ENCODE measurements around the gene ST6GALNAC4. TPM values are rescaled to one million over a fixed set of nuclear protein-coding genes. Genes with fewer than 3 reads are reported as not detected.
A peak's percentile ranks its signal among the peaks of the same experiment; 100 is the strongest.

The ST6GALNAC4 gene
- total RNA-seq, 1 donor from 2014 or later: 21.4 TPM

DNA sequence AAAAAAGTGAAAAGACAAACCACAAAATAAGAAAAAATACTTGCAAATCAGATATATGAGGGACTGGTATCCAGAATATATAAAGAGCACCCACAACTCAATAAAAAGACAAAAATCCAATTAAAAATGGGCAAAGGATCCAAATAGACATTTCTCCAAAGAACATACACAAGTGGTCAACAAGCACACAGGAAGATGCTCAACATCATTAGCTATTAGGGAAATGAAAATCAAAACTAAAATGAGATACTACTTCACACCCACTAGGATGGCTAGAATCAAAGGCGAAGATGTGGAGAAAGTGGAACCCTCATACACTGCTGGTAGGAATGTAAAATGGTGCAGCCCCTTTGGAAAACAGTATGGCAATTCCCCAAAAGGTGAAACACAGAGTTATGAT, 41.9 kb upstream of the ST6GALNAC4 start:
- H3K36me3 Mint-ChIP-seq (ENCODE audit: unreplicated experiment): peaks cover 2% of the 10 kb centered on the region
- H3K27ac Mint-ChIP-seq (ENCODE audit: unreplicated experiment): no peak overlapping the region
- TF ChIP-seq CTCF (IDR thresholded peaks at IDR 0.05): no peak
- H3K9me3 Mint-ChIP-seq (ENCODE audit: unreplicated experiment): no peaks in the 10 kb centered on the region
- H3K4me1 Mint-ChIP-seq (ENCODE audit: unreplicated experiment): peaks cover 43% of the 10 kb centered on the region
- H3K4me3 Mint-ChIP-seq (ENCODE audit: unreplicated experiment): no peak overlapping the region
- H3K27me3 Mint-ChIP-seq (ENCODE audit: unreplicated experiment): no peaks in the 10 kb centered on the region
- DNase-seq (ENCODE audit: extremely low spot score, unreplicated experiment): no peak

GRCh38 chr9:127955294-127956015, 38.6 kb upstream of the ST6GALNAC4 start:
- H3K4me1 Mint-ChIP-seq (ENCODE audit: unreplicated experiment): peaks cover 42% of the 10 kb centered on the region
- DNase-seq (ENCODE audit: extremely low spot score, unreplicated experiment): no peak
- TF ChIP-seq CTCF (IDR thresholded peaks at IDR 0.05): peak; percentile 18
- peaks cover 2% of the 10 kb centered on the region for H3K36me3 Mint-ChIP-seq (ENCODE audit: unreplicated experiment)
- H3K4me3 Mint-ChIP-seq (ENCODE audit: unreplicated experiment): no peak overlapping the region
- no peaks in the 10 kb centered on the region for H3K27me3 Mint-ChIP-seq (ENCODE audit: unreplicated experiment)
- H3K9me3 Mint-ChIP-seq (ENCODE audit: unreplicated experiment): no peaks in the 10 kb centered on the region
- H3K27ac Mint-ChIP-seq (ENCODE audit: unreplicated experiment): no peak overlapping the region

- H3K4me1 Mint-ChIP-seq (ENCODE audit: unreplicated experiment): peaks cover 38% of the 10 kb centered on the region
- TF ChIP-seq CTCF (IDR thresholded peaks at IDR 0.05): no peak
- no peak overlapping the region for H3K27ac Mint-ChIP-seq (ENCODE audit: unreplicated experiment)
- no peak overlapping the region for H3K4me3 Mint-ChIP-seq (ENCODE audit: unreplicated experiment)
- H3K36me3 Mint-ChIP-seq (ENCODE audit: unreplicated experiment): peaks cover 5% of the 10 kb centered on the region
- H3K27me3 Mint-ChIP-seq (ENCODE audit: unreplicated experiment): no peaks in the 10 kb centered on the region
- no peak for DNase-seq (ENCODE audit: extremely low spot score, unreplicated experiment)
- no peaks in the 10 kb centered on the region for H3K9me3 Mint-ChIP-seq (ENCODE audit: unreplicated experiment)
These were observed 38.0 kb upstream of the ST6GALNAC4 start for GRCh38 chr9:127954831-127955293.

GRCh38 chr9:127953768-127954505, 37.1 kb upstream of the ST6GALNAC4 start:
- Mint-ChIP-seq H3K4me3 (ENCODE audit: unreplicated experiment) (no peak overlapping the region), H3K9me3 (ENCODE audit: unreplicated experiment) (no peaks in the 10 kb centered on the region), H3K27ac (ENCODE audit: unreplicated experiment) (no peak overlapping the region), H3K4me1 (ENCODE audit: unreplicated experiment) (peaks cover 36% of the 10 kb centered on the region), H3K36me3 (ENCODE audit: unreplicated experiment) (peaks cover 5% of the 10 kb centered on the region), H3K27me3 (ENCODE audit: unreplicated experiment) (no peaks in the 10 kb centered on the region)
- DNase-seq (ENCODE audit: extremely low spot score, unreplicated experiment): no peak
- TF ChIP-seq CTCF (IDR thresholded peaks at IDR 0.05): no peak

GRCh38 chr9:127953154-127953553, 36.3 kb upstream of the ST6GALNAC4 start:
- Mint-ChIP-seq H3K4me3 (ENCODE audit: unreplicated experiment) (no peak overlapping the region), H3K27me3 (ENCODE audit: unreplicated experiment) (no peaks in the 10 kb centered on the region), H3K4me1 (ENCODE audit: unreplicated experiment) (peaks cover 41% of the 10 kb centered on the region), H3K36me3 (ENCODE audit: unreplicated experiment) (peaks cover 5% of the 10 kb centered on the region), H3K9me3 (ENCODE audit: unreplicated experiment) (no peaks in the 10 kb centered on the region), H3K27ac (ENCODE audit: unreplicated experiment) (no peak overlapping the region)
- DNase-seq (ENCODE audit: extremely low spot score, unreplicated experiment): no peak
- TF ChIP-seq CTCF (IDR thresholded peaks at IDR 0.05): no peak
